Measurements from ENCODE around the gene CAMK1D. TPM values are rescaled to one million over a fixed set of nuclear protein-coding genes. Genes with fewer than 3 reads are reported as not detected.

CAMK1D gene
- total and polyA plus RNA-seq, 10 of the 15 experiments (the other 5 are each of a cell fraction or from before 2014, with no cell fraction given), result 2.1 to 35.5 (median 14.7) TPM

DNA sequence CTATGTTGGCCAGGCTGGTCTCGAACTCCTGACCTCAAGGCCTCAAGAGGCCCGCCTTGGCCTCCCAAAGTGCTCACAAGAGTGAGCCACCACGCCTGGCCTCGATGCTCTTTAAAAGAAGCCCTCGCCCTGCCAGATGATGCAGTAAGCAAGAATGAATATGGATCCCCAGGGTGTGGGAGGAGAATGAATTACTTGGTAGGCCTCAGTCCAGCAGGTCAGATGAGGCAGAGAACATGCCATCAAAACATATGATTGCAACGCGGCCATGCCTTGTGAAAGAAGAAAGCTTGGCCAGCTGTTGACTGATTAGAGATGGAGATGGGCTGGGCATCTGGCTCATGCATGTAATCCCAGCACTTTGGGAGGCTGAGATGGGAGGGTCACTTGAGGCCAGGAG is 68.7 kb downstream of the CAMK1D start:
- ChIA-PET POLR2A (interaction anchor here (0.7 kb wide), 1 partner anchor 492 kb away, joined by 3 read pairs; no protein-coding TSS in a partner anchor), CTCF (no interaction called here), RAD21 (ENCODE audit: unreplicated experiment) (no interaction called here), SMC1A (ENCODE audit: uncharacterized antibody, unreplicated experiment) (interaction anchor here (2.3 kb wide), 1 partner anchor 13 kb away, joined by 6 read pairs; no protein-coding TSS in a partner anchor)
- Histone ChIP-seq H3K4me1 (ENCODE audit: control insufficient read depth, insufficient read depth, low read length) (peaks cover 6% of the 10 kb centered on the region; the same call in 1 of the 2 replicates), H2AFZ (ENCODE audit: control insufficient read depth, low read depth, low read length) (no peak overlapping the region), H3K36me3 (ENCODE audit: control insufficient read depth in 2 of 2, insufficient read depth in 2 of 2, low read length in 1 of 2) (no peaks in the 10 kb centered on the region), H3K4me3 (no peak overlapping the region), H3K79me2 (ENCODE audit: control insufficient read depth, insufficient read depth, low read length) (peaks cover 4% of the 10 kb centered on the region), H3K27ac (ENCODE audit: control insufficient read depth, insufficient read depth) (no peak overlapping the region), H3K9ac (ENCODE audit: control insufficient read depth, insufficient read depth, low read length) (no peak overlapping the region), H3K27me3 (replicated peaks in 1 of 2; ENCODE audit: control insufficient read depth in 2 of 2, insufficient read depth in 2 of 2, low read length in 1 of 2) (no peaks in the 10 kb centered on the region), H3K9me3 (replicated peaks; ENCODE audit: control insufficient read depth, insufficient read depth, low read length) (no peaks in the 10 kb centered on the region), H3K4me2 (ENCODE audit: control insufficient read depth, insufficient read depth) (no peak overlapping the region), H4K20me1 (ENCODE audit: control insufficient read depth, insufficient read depth) (no peaks in the 10 kb centered on the region)
- DNase-seq (ENCODE audit: low read depth, low spot score) (no peak), FAIRE-seq (no peak), ATAC-seq (no peak)
- TF ChIP-seq MEF2B (IDR thresholded peaks at IDR 0.05; ENCODE audit: partially characterized antibody, poor library complexity, severe bottlenecking), result no peak
- TF ChIP-seq, protein P1, sequence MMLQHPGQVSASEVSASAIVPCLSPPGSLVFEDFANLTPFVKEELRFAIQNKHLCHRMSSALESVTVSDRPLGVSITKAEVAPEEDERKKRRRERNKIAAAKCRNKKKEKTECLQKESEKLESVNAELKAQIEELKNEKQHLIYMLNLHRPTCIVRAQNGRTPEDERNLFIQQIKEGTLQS (IDR thresholded peaks at IDR 0.05; ENCODE audit: borderline replicate concordance, extremely low read depth, low read depth, low read length), result no peak
- TF ChIP-seq BCL11A (IDR thresholded peaks at IDR 0.05; ENCODE audit: low read depth, low read length), result no peak
- TF ChIP-seq, protein P2, sequence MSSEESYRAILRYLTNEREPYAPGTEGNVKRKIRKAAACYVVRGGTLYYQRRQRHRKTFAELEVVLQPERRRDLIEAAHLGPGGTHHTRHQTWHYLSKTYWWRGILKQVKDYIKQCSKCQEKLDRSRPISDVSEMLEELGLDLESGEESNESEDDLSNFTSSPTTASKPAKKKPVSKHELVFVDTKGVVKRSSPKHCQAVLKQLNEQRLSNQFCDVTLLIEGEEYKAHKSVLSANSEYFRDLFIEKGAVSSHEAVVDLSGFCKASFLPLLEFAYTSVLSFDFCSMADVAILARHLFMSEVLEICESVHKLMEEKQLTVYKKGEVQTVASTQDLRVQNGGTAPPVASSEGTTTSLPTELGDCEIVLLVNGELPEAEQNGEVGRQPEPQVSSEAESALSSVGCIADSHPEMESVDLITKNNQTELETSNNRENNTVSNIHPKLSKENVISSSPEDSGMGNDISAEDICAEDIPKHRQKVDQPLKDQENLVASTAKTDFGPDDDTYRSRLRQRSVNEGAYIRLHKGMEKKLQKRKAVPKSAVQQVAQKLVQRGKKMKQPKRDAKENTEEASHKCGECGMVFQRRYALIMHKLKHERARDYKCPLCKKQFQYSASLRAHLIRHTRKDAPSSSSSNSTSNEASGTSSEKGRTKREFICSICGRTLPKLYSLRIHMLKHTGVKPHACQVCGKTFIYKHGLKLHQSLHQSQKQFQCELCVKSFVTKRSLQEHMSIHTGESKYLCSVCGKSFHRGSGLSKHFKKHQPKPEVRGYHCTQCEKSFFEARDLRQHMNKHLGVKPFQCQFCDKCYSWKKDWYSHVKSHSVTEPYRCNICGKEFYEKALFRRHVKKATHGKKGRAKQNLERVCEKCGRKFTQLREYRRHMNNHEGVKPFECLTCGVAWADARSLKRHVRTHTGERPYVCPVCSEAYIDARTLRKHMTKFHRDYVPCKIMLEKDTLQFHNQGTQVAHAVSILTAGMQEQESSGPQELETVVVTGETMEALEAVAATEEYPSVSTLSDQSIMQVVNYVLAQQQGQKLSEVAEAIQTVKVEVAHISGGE (CRISPR knock-in tag; IDR thresholded peaks at IDR 0.05), result no peak
- TF ChIP-seq POLR2AphosphoS2 (IDR thresholded peaks at IDR 0.05; ENCODE audit: low read depth, low read length), result no peak
- TF ChIP-seq ZBTB33 (IDR thresholded peaks at IDR 0.05), result no peak
- TF ChIP-seq NBN (IDR thresholded peaks at IDR 0.05), result no peak
- TF ChIP-seq LARP7 (IDR thresholded peaks at IDR 0.05), result no peak
- no peak for TF ChIP-seq MYC (IDR thresholded peaks at IDR 0.05; ENCODE audit: insufficient read depth, insufficient read length, insufficient replicate concordance, low read length, severe bottlenecking)
- no peak for TF ChIP-seq BRCA1 (IDR thresholded peaks at IDR 0.05; ENCODE audit: low read depth, low read length)
- in situ Hi-C loops (cut with MboI) (no loop called here), intact Hi-C loops (cut with micrococcal nuclease; ENCODE audit: unreplicated experiment) (no loop called here)
- 97% methylated on average over 7 of the region's 7 CpGs for WGBS (ENCODE audit: insufficient coverage, insufficient replicate concordance, low lambda C conversion rate, missing lambda C conversion rate)
- no TSS peak for BruUV-seq (replicated peaks)

Measured in GM12878 (cell line).